ENCODE measurements around the gene XXYLT1. TPM values are rescaled to one million over a fixed set of nuclear protein-coding genes. Genes with fewer than 3 reads are reported as not detected.

The XXYLT1 gene
- total RNA-seq, 1 donor from 2014 or later = 7.6 TPM

GRCh38 chr3:195085356-195086130 lies 185.4 kb downstream of the XXYLT1 start:
- Mint-ChIP-seq H3K27me3 (no peaks in the 10 kb centered on the region), H3K4me3 (no peak overlapping the region), H3K36me3 (ENCODE audit: low read depth) (no peaks in the 10 kb centered on the region), H3K4me1 (peaks cover 20% of the 10 kb centered on the region), H3K27ac (no peak overlapping the region), H3K9me3 (no peaks in the 10 kb centered on the region)
- TF ChIP-seq CTCF (IDR thresholded peaks at IDR 0.05) = no peak
- ChIA-PET POLR2A (interaction anchor here (0.6 kb wide), 1 partner anchor 17 kb away, joined by 3 read pairs; no protein-coding TSS in a partner anchor), CTCF (no interaction called here)
- intact Hi-C loops (cut with micrococcal nuclease) = no loop called here
- ATAC-seq (ENCODE audit: low read depth) = no peak
- DNase-seq = no peak

DNA sequence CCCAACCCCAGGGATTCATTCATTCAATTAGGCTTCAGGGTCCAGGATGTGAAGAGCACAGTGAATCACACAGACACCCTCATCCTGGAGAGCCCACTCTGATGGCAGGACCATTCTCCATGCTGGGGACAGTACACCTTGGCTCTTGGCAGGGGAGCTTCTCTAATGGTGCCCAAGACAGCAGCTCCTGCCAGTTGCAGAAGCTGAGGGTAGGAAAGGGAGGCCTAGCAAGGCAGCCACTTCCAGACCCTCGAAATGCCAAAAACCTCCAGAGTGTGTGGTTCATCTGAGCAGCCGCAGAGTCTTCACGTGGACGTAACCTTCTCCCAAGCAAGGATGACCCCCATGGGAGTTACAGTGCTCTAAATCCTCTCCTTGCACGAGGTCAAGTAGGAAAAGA lies 186.2 kb downstream of the XXYLT1 start:
- intact Hi-C loops (cut with micrococcal nuclease) = no loop called here
- TF ChIP-seq CTCF (IDR thresholded peaks at IDR 0.05) = no peak
- DNase-seq (no peak), ATAC-seq (ENCODE audit: low read depth) (no peak)
- no peaks in the 10 kb centered on the region for H3K9me3 Mint-ChIP-seq
- no peaks in the 10 kb centered on the region for H3K27me3 Mint-ChIP-seq
- peaks cover 27% of the 10 kb centered on the region for H3K4me1 Mint-ChIP-seq
- H3K4me3 Mint-ChIP-seq = no peak overlapping the region
- H3K36me3 Mint-ChIP-seq (ENCODE audit: low read depth) = no peaks in the 10 kb centered on the region
- CTCF ChIA-PET = no interaction called here
- H3K27ac Mint-ChIP-seq = no peak overlapping the region
- POLR2A ChIA-PET = interaction anchor here (0.6 kb wide), 1 partner anchor 17 kb away, joined by 3 read pairs; no protein-coding TSS in a partner anchor

DNA sequence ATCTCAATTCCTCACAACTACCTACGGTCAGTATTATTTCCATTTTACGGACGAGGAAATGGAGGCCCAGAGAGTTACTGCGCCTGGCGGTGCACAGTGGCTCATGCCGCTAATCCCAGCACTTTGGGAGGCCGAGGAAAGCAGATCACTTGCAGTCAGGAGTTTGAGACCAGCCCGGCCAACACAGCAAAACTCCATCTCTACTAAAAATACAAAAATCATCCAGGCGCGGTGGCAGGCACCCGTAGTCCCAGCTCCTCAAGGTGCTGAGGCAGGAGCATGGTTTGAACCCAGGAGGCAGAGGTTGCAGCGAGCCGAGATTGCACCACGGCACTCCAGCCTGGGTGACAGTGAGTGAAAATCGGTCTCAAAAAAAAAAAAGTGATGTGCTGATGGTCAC lies 187.3 kb downstream of the XXYLT1 start:
- Mint-ChIP-seq H3K4me1 (peaks cover 34% of the 10 kb centered on the region), H3K27me3 (no peaks in the 10 kb centered on the region), H3K27ac (no peak overlapping the region), H3K9me3 (no peaks in the 10 kb centered on the region), H3K36me3 (ENCODE audit: low read depth) (no peaks in the 10 kb centered on the region), H3K4me3 (no peak overlapping the region)
- DNase-seq (no peak), ATAC-seq (ENCODE audit: low read depth) (no peak)
- no peak for TF ChIP-seq CTCF (IDR thresholded peaks at IDR 0.05)
- intact Hi-C loops (cut with micrococcal nuclease) = no loop called here
- POLR2A ChIA-PET = no interaction called here
- CTCF ChIA-PET = no interaction called here

DNA sequence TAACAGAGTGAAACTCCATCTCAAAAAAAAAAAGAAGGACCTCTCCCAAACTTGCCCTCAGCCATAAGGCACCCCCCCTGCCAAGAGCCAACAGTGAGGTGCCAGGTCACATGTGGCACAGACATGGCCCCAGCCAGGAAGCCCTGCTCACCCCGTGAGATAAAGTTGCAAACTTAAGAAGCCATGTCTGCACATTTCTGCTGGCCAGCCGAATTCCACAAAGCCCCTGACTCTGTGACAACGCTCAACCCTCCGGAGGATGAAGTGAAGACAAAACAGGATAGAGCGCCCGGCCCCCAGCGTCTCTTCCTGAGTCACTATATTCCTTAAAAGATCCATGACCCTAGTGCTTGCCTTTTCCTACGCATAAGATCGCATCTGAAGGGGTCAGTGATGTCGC lies 188.1 kb downstream of the XXYLT1 start:
- DNase-seq = no peak
- Mint-ChIP-seq H3K4me3 (no peak overlapping the region), H3K27ac (no peak overlapping the region)

More for the DNA sequence above, 188.1 kb downstream of the XXYLT1 start:
- CTCF ChIA-PET = no interaction called here
- POLR2A ChIA-PET = no interaction called here
- Mint-ChIP-seq H3K27me3 (no peaks in the 10 kb centered on the region), H3K36me3 (ENCODE audit: low read depth) (no peaks in the 10 kb centered on the region), H3K9me3 (no peaks in the 10 kb centered on the region), H3K4me1 (peaks cover 34% of the 10 kb centered on the region)
- no peak for ATAC-seq (ENCODE audit: low read depth)
- intact Hi-C loops (cut with micrococcal nuclease) = no loop called here
- TF ChIP-seq CTCF (IDR thresholded peaks at IDR 0.05) = no peak

Data from activated B cell treated with CpG ODN at 0.5 μM for 24 hours (primary cell).